Ectodermal cell (in vitro differentiated cells): ENCODE data around the gene FAM83F.

Experiments
- H3K27ac ChIP-seq: 2 replicates; pipeline ENCODE4 v1.7.0; 2013; ENCODE audit warnings: mild to moderate bottlenecking, low read depth, low read length; ENCODE audit not compliant: insufficient read depth, poor library complexity, severe bottlenecking
- H3K27me3 ChIP-seq: 2 replicates; pipeline ENCODE4 v1.7.0; 2013; ENCODE audit warnings: mild to moderate bottlenecking, low read length; ENCODE audit not compliant: insufficient read depth, control insufficient read depth, poor library complexity, severe bottlenecking
- H3K36me3 ChIP-seq: one replicate; pipeline ENCODE4 v1.7.0; 2013; ENCODE audit warnings: low read length; ENCODE audit not compliant: control insufficient read depth, insufficient read depth
- H3K4me1 ChIP-seq: one replicate; pipeline ENCODE4 v1.7.0; 2013; ENCODE audit warnings: low read length; ENCODE audit not compliant: control insufficient read depth, insufficient read depth
- H3K4me3 ChIP-seq: 2 replicates; pipeline ENCODE4 v1.7.0; 2013; ENCODE audit warnings: low read depth, low read length, control low read depth; ENCODE audit not compliant: insufficient read depth
- H3K9me3 ChIP-seq: 2 replicates; pipeline ENCODE4 v1.7.0; 2013; ENCODE audit warnings: mild to moderate bottlenecking, low read length, moderate library complexity; ENCODE audit not compliant: control insufficient read depth
- WGBS, 2 experiments: methylation state at CpG; one replicate each; pipeline ENCODE4 v1.1.7; 2013; ENCODE audit warnings: missing lambda C conversion rate in 2 of 2; 5-methylcytosine and 5-hydroxymethylcytosine counted together

Gene FAM83F

DNA sequence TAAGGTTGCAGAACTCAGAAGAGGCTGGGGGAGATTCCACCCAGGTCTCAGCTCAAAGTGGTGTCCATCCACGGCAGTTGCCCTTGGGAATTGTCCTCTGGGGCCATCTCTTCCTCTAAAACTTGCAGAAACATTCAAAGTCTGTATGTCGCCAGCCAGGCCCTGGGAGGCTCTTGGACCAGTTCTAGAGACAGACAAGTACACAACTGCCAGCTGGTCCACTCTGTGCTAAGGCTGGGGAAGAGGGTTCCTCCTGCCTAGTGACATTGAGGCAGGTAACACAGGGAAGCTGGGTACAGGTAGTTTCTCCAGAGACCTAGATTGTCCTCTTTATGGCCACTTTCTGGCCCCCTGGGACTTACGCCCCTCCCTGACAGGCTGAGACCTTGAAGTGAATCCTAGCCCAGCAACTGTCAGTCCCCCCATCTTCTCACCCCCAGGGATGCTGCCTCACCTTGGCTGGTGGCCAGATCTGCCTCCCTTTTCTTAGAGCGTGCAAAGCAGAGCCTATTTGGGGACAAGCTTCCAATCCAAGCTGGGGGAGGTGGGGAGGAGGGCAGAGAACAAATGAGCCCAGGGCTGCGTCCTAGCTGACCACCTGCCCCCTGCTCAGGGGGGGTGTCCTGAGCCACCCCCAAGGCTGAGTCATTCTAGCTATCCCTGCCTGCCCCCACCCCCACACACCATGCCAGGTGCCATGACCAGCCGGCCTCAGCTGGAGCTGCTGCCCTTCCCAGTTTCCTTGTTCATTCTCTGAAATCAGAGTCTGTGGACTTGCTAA lies 8.4 kb downstream of the FAM83F start:
- Histone ChIP-seq H3K27me3 (peaks cover 6% of the 10 kb centered on the region), H3K36me3 (no peaks in the 10 kb centered on the region), H3K27ac (no peak overlapping the region)

GRCh38 chr22:40004836-40005235 lies 10.1 kb downstream of the FAM83F start:
- H3K4me1 ChIP-seq = peaks cover 64% of the 10 kb centered on the region
- 91 to 93% methylated on average over 6 of the region's 6 CpGs for WGBS, 2 experiments
- no peak overlapping the region for H3K4me3 ChIP-seq
- H3K36me3 ChIP-seq = no peaks in the 10 kb centered on the region
- H3K27ac ChIP-seq = no peak overlapping the region
- peaks cover 6% of the 10 kb centered on the region for H3K27me3 ChIP-seq
- H3K9me3 ChIP-seq = no peaks in the 10 kb centered on the region

More for the DNA sequence above, 8.4 kb downstream of the FAM83F start:
- H3K9me3 ChIP-seq = no peaks in the 10 kb centered on the region
- H3K4me1 ChIP-seq = peaks cover 67% of the 10 kb centered on the region
- H3K4me3 ChIP-seq = no peak overlapping the region
- WGBS, 2 experiments = 86 to 89% methylated on average over 6 of the region's 6 CpGs

DNA sequence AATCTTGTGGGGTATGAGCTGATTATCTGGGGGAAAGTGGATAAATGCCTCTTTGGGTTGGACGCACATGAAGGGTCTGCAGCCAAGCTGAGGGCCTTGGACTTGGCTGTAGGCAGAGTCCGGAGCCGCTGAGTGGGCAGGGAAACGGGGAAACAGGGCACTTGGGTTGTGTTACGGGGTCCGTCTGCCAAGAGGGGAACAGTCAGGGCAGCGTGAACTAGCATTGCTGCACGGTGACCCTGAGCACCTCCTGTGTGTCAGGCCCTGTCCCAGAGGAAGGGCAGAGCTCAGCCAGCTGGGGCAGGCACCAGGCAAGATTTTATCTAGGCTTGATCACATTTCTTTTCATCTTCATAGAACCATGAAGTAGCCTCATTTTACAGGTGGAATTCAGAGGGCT lies 11.9 kb downstream of the FAM83F start:
- WGBS, 2 experiments = 90 to 94% methylated on average over 8 of the region's 8 CpGs
- Histone ChIP-seq H3K36me3 (no peaks in the 10 kb centered on the region), H3K27ac (no peak overlapping the region), H3K4me1 (peaks cover 60% of the 10 kb centered on the region), H3K4me3 (no peak overlapping the region), H3K9me3 (no peaks in the 10 kb centered on the region), H3K27me3 (peaks cover 6% of the 10 kb centered on the region)

GRCh38 chr22:40007853-40008710 lies 13.3 kb downstream of the FAM83F start:
- Histone ChIP-seq H3K27ac (no peak overlapping the region), H3K4me3 (no peak overlapping the region), H3K36me3 (no peaks in the 10 kb centered on the region), H3K9me3 (no peaks in the 10 kb centered on the region), H3K4me1 (peaks cover 45% of the 10 kb centered on the region), H3K27me3 (peaks cover 6% of the 10 kb centered on the region)
- WGBS, 2 experiments = 88% methylated on average over 27 of the region's 27 CpGs

GRCh38 chr22:40008726-40009291 lies 14.1 kb downstream of the FAM83F start:
- H3K27ac ChIP-seq = no peak overlapping the region

GRCh38 chr22:40009292-40009774 lies 14.6 kb downstream of the FAM83F start:
- Histone ChIP-seq H3K36me3 (no peaks in the 10 kb centered on the region), H3K4me1 (peaks cover 41% of the 10 kb centered on the region), H3K27ac (no peak overlapping the region), H3K27me3 (peaks cover 6% of the 10 kb centered on the region), H3K9me3 (no peaks in the 10 kb centered on the region), H3K4me3 (no peak overlapping the region)
- 5 to 6% methylated on average over 11 of the region's 11 CpGs for WGBS, 2 experiments

More at GRCh38 chr22:40008726-40009291, 14.1 kb downstream of the FAM83F start:
- 56 to 61% methylated on average over 10 of the region's 10 CpGs for WGBS, 2 experiments
- peaks cover 6% of the 10 kb centered on the region for H3K27me3 ChIP-seq
- H3K9me3 ChIP-seq = no peaks in the 10 kb centered on the region
- H3K4me3 ChIP-seq = no peak overlapping the region
- peaks cover 41% of the 10 kb centered on the region for H3K4me1 ChIP-seq
- no peaks in the 10 kb centered on the region for H3K36me3 ChIP-seq

DNA sequence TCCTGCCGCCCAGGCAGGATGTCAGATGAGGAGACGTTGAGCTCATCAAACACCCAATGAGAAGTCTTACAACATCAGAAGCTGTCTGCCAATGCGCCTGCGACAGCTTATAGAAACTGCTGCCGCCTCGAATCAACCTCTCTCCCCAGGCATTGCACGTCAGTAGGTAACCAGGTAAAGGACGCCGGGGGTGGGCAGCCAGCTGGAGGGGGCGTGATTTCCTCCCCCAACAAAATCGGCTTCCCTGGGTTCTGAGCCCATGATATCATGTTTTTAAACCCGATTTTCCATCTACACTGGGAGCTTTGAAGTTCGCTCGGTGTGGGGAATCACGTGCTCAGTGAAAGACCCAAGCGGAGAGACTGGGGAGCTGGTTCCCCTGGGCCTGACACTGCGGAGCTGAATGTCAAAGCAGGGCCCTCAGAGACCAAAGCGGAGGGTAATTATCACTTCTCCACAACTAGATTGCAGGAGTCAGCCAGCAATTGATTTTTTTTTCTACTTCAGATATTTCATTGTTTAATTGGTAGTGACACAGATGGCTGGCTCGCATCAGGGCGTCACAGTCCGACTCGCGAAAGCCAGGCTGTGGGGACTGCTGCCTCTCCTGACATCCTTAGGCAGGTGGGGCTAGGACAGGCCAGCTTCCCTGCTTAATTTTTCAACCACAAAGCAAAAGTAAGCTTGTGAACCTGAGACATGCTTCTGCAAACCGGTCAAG lies 15.4 kb downstream of the FAM83F start:
- Histone ChIP-seq H3K4me1 (peaks cover 41% of the 10 kb centered on the region), H3K27me3 (peaks cover 6% of the 10 kb centered on the region), H3K9me3 (no peaks in the 10 kb centered on the region), H3K4me3 (no peak overlapping the region), H3K27ac (no peak overlapping the region), H3K36me3 (no peaks in the 10 kb centered on the region)
- WGBS, 2 experiments = 67 to 69% methylated on average over 24 of the region's 24 CpGs

DNA sequence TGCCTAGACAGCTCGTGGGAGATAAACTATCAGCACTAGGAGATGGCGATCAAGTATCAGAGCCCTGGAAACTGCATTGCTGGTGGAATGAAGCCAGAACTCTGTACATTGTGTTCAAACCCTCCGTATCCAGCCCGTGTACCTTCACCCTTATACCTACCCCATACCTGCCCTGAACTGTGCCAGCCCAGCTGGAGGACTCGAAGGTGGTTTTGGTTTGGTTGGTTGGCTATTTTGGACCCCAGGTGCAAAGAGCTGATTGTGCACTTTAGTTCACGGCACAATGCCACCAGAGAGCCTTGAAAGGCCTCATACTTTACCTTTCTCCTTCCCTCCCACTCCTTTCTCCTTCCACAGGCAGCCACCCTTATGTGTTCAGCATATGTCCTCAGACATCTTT lies 16.0 kb downstream of the FAM83F start:
- WGBS, 2 experiments = 88 to 98% methylated on average over 6 of the region's 6 CpGs
- peaks cover 41% of the 10 kb centered on the region for H3K4me1 ChIP-seq
- no peak overlapping the region for H3K27ac ChIP-seq
- no peaks in the 10 kb centered on the region for H3K36me3 ChIP-seq
- H3K27me3 ChIP-seq = peaks cover 6% of the 10 kb centered on the region
- H3K4me3 ChIP-seq = no peak overlapping the region
- H3K9me3 ChIP-seq = no peaks in the 10 kb centered on the region

- no peak overlapping the region for H3K4me3 ChIP-seq
- WGBS, 2 experiments = 92 to 93% methylated on average over 5 of the region's 5 CpGs
- no peaks in the 10 kb centered on the region for H3K27me3 ChIP-seq
Measured at GRCh38 chr22:40014667-40015248, 20.0 kb downstream of the FAM83F start.

More at GRCh38 chr22:40014667-40015248, 20.0 kb downstream of the FAM83F start:
- no peaks in the 10 kb centered on the region for H3K9me3 ChIP-seq
- peaks cover 13% of the 10 kb centered on the region for H3K4me1 ChIP-seq
- no peak overlapping the region for H3K27ac ChIP-seq
- H3K36me3 ChIP-seq = no peaks in the 10 kb centered on the region
